GM21381 (cell line): ENCODE results near the gene RSPO1.

ENCODE experiments used
- ATAC-seq: cut with Tn5 transposase; IDR thresholded peaks from one replicate; pipeline ENCODE4 v1.9.1; 2021; ENCODE audit warnings: mild to moderate bottlenecking, moderate library complexity; ENCODE audit not compliant: unreplicated experiment

The RSPO1 gene

GRCh38 chr1:37574834-37575480, 59.7 kb downstream of the RSPO1 start:
- ATAC-seq: no peak

GRCh38 chr1:37570528-37571334, 64.0 kb downstream of the RSPO1 start:
- no peak for ATAC-seq

GRCh38 chr1:37567023-37567422, 67.7 kb downstream of the RSPO1 start:
- no peak for ATAC-seq

- ATAC-seq: no peak
These were observed 69.8 kb downstream of the RSPO1 start for GRCh38 chr1:37564892-37565291.

- ATAC-seq: no peak
These were observed 71.7 kb downstream of the RSPO1 start for GRCh38 chr1:37562984-37563383.
